ENCODE data around the gene IDH3G.

The IDH3G gene

GRCh38 chrX:153802513-153803045 lies 8.4 kb upstream of the IDH3G start:
- TF ChIP-seq EZH2phosphoT487 (IDR thresholded peaks at IDR 0.05; ENCODE audit: borderline replicate concordance, low read length): no peak
- TF ChIP-seq CTCF (IDR thresholded peaks at IDR 0.05; ENCODE audit: low read depth, low read length, poor library complexity, severe bottlenecking): no peak
- Histone ChIP-seq H3K27me3 (ENCODE audit: control insufficient read depth, low read length) (no peaks in the 10 kb centered on the region), H3K27ac (ENCODE audit: low read depth, low read length) (no peak overlapping the region), H4K20me1 (ENCODE audit: control insufficient read depth, insufficient read depth, low read depth, low read length) (no peaks in the 10 kb centered on the region), H3F3A (ENCODE audit: control insufficient read depth, insufficient read depth) (no peaks in the 10 kb centered on the region), H3K4me2 (ENCODE audit: low read length) (no peak overlapping the region), H3K4me1 (ENCODE audit: control insufficient read depth, low read length) (no peaks in the 10 kb centered on the region), H3K9me3 (ENCODE audit: control insufficient read depth, insufficient read depth, low read length) (no peaks in the 10 kb centered on the region), H3K4me3 (ENCODE audit: low read length) (no peak overlapping the region), H3K79me2 (ENCODE audit: control insufficient read depth, low read length) (no peaks in the 10 kb centered on the region), H3K36me3 (ENCODE audit: control insufficient read depth, low read length) (peaks cover 3% of the 10 kb centered on the region; the same call in 1 of the 2 replicates), H3K9me2 (replicated peaks; ENCODE audit: control insufficient read depth, low read length) (no peaks in the 10 kb centered on the region)

GRCh38 chrX:153801669-153802068 lies 7.5 kb upstream of the IDH3G start:
- peaks cover 12% of the 10 kb centered on the region for H3K36me3 ChIP-seq (ENCODE audit: control insufficient read depth, low read length)

DNA sequence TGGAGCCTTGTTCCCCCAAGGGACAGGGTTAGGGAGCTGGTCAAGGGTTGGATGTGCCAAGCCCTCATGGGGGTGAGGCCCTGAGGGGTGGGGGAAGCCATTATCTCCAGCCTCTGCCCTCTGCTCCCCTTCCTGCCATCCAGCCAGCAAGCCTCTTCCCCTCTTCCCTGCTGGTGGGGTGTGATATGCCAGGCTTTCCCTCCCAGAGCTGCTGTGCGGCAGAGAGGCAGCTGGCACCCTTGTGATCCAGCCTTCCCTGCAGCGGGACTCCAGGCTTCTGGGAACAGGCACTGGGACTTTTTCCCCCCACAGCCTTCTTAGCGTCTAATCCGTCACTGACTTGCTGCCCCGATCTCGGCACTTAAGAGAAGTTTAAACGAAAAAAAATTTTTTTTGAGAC lies 6.6 kb upstream of the IDH3G start:
- Histone ChIP-seq H3K27ac (ENCODE audit: low read depth, low read length) (no peak overlapping the region), H3K4me2 (ENCODE audit: low read length) (no peak overlapping the region), H3K9me2 (replicated peaks; ENCODE audit: control insufficient read depth, low read length) (no peaks in the 10 kb centered on the region), H3K9me3 (ENCODE audit: control insufficient read depth, insufficient read depth, low read length) (no peaks in the 10 kb centered on the region), H4K20me1 (ENCODE audit: control insufficient read depth, insufficient read depth, low read depth, low read length) (no peaks in the 10 kb centered on the region), H3K4me1 (ENCODE audit: control insufficient read depth, low read length) (peaks cover 5% of the 10 kb centered on the region), H3K79me2 (ENCODE audit: control insufficient read depth, low read length) (peaks cover 10% of the 10 kb centered on the region), H3K4me3 (ENCODE audit: low read length) (no peak overlapping the region), H3K36me3 (ENCODE audit: control insufficient read depth, low read length) (peaks cover 21% of the 10 kb centered on the region), H3K27me3 (ENCODE audit: control insufficient read depth, low read length) (no peaks in the 10 kb centered on the region), H3F3A (ENCODE audit: control insufficient read depth, insufficient read depth) (no peaks in the 10 kb centered on the region)
- no peak for TF ChIP-seq CTCF (IDR thresholded peaks at IDR 0.05; ENCODE audit: low read depth, low read length, poor library complexity, severe bottlenecking)
- TF ChIP-seq EZH2phosphoT487 (IDR thresholded peaks at IDR 0.05; ENCODE audit: borderline replicate concordance, low read length): no peak

More at GRCh38 chrX:153801669-153802068, 7.5 kb upstream of the IDH3G start:
- TF ChIP-seq CTCF (IDR thresholded peaks at IDR 0.05; ENCODE audit: low read depth, low read length, poor library complexity, severe bottlenecking) (no peak), EZH2phosphoT487 (IDR thresholded peaks at IDR 0.05; ENCODE audit: borderline replicate concordance, low read length) (no peak)
- Histone ChIP-seq H3K4me2 (ENCODE audit: low read length) (no peak overlapping the region), H3K9me3 (ENCODE audit: control insufficient read depth, insufficient read depth, low read length) (no peaks in the 10 kb centered on the region), H3K4me1 (ENCODE audit: control insufficient read depth, low read length) (no peaks in the 10 kb centered on the region), H4K20me1 (ENCODE audit: control insufficient read depth, insufficient read depth, low read depth, low read length) (no peaks in the 10 kb centered on the region), H3K27me3 (ENCODE audit: control insufficient read depth, low read length) (no peaks in the 10 kb centered on the region), H3K27ac (ENCODE audit: low read depth, low read length) (no peak overlapping the region), H3K79me2 (ENCODE audit: control insufficient read depth, low read length) (peaks cover under 1% of the 10 kb centered on the region), H3F3A (ENCODE audit: control insufficient read depth, insufficient read depth) (no peaks in the 10 kb centered on the region), H3K9me2 (replicated peaks; ENCODE audit: control insufficient read depth, low read length) (no peaks in the 10 kb centered on the region), H3K4me3 (ENCODE audit: low read length) (no peak overlapping the region)

Data from DOHH2 (cell line).